NCI-H1048 (cell line): ENCODE measurements around the gene CD47.

Source experiments
- DNase-seq: peaks from one replicate; lab custom pipeline; 2025; lab: John Stamatoyannopoulos, UW

The CD47 gene

GRCh38 chr3:108091498-108092250 lies 843 bp upstream of the CD47 start:
- no peak for DNase-seq

- DNase-seq: no peak
Measured at GRCh38 chr3:108090049-108090700, 656 bp downstream of the CD47 start.

GRCh38 chr3:108089579-108089978 lies 1.3 kb downstream of the CD47 start:
- no peak for DNase-seq

- no peak for DNase-seq
Measured at GRCh38 chr3:108088697-108089096, 2.1 kb downstream of the CD47 start.

GRCh38 chr3:108088146-108088545 lies 2.7 kb downstream of the CD47 start:
- no peak for DNase-seq

- no peak for DNase-seq
Measured at GRCh38 chr3:108086653-108087052, 4.2 kb downstream of the CD47 start.

GRCh38 chr3:108085810-108086350 lies 5.0 kb downstream of the CD47 start:
- DNase-seq: no peak

GRCh38 chr3:108085370-108085769 lies 5.5 kb downstream of the CD47 start:
- DNase-seq: no peak

- no peak for DNase-seq
Measured at GRCh38 chr3:108079877-108080276, 11.0 kb downstream of the CD47 start.

- no peak for DNase-seq
Measured at GRCh38 chr3:108079043-108079442, 11.8 kb downstream of the CD47 start.

GRCh38 chr3:108076564-108076963 lies 14.3 kb downstream of the CD47 start:
- no peak for DNase-seq

- DNase-seq: no peak
Measured at GRCh38 chr3:108073764-108074431, 16.9 kb downstream of the CD47 start.

GRCh38 chr3:108071368-108071767 lies 19.5 kb downstream of the CD47 start:
- no peak for DNase-seq

- DNase-seq: no peak
Measured at GRCh38 chr3:108070356-108070755, 20.5 kb downstream of the CD47 start.

- no peak for DNase-seq
Measured at GRCh38 chr3:108067768-108068167, 23.1 kb downstream of the CD47 start.

GRCh38 chr3:108065096-108065495 lies 25.7 kb downstream of the CD47 start:
- DNase-seq: no peak

- no peak for DNase-seq
Measured at GRCh38 chr3:108064293-108064887, 26.4 kb downstream of the CD47 start.

- DNase-seq: no peak
Measured at GRCh38 chr3:108062051-108062450, 28.8 kb downstream of the CD47 start.

- DNase-seq: no peak
Measured at GRCh38 chr3:108060331-108060730, 30.5 kb downstream of the CD47 start.

GRCh38 chr3:108055931-108056330 lies 34.9 kb downstream of the CD47 start:
- no peak for DNase-seq

- no peak for DNase-seq
Measured at GRCh38 chr3:108054935-108055334, 35.9 kb downstream of the CD47 start.

- DNase-seq: no peak
Measured at GRCh38 chr3:108053483-108053882, 37.3 kb downstream of the CD47 start.

- DNase-seq: no peak
Measured at GRCh38 chr3:108053067-108053466, 37.8 kb downstream of the CD47 start.
